NOMO-1 (cell line): Measurements from ENCODE around the gene BEST4.
"Not testable (repeated sequence)": the region's sequence is repeated elsewhere in the genome, so short reads cannot be mapped to it uniquely, and the experiment has no call there.

ENCODE experiments used
- DNase-seq, 2 experiments: peaks; one replicate each; lab custom pipeline; 2025; ENCODE audit not compliant: unreplicated experiment in 2 of 2; lab: John Stamatoyannopoulos, UW

BEST4 gene

DNA sequence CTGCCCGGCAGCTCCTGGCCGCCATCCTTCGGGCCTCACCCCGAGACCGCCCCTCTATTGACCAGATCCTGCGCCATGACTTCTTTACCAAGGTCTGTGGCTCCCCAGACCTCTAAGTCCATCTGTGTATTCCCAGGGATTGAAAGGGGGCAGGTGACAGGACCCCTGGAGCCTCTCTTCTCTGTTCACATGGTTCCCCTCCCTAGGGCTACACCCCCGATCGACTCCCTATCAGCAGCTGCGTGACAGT lies 15.0 kb upstream of the BEST4 start:
- no peak for DNase-seq

DNA sequence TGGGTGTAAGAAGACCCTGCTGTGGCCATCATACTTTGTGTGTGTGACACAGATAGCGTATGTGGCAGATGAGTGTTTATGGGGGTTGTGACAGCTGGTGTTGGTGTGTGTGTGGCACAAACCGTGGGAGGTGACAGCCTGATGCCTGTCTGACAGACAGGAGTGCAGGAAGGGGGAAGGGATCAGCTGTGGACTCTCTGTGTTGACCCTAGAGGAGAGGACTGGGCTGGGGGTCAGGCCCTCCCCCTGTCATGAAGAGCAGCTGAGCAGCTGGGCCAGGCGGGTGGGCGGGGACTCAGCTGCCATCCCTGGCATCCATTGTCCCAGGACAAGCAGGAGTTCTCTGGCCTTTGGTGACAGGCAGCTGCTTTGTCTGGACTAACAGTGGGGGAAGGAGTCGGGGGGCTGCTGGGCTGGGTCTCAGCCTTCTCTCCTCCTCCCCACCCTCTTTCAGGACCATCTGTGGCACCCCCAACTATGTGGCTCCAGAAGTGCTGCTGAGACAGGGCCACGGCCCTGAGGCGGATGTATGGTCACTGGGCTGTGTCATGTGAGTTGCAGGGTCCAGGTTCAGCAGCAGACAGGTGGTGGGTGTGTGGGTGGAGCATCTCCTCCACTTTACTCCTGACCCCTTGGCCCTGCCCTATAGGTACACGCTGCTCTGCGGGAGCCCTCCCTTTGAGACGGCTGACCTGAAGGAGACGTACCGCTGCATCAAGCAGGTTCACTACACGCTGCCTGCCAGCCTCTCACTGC lies 14.5 kb upstream of the BEST4 start:
- no peak for DNase-seq

DNA sequence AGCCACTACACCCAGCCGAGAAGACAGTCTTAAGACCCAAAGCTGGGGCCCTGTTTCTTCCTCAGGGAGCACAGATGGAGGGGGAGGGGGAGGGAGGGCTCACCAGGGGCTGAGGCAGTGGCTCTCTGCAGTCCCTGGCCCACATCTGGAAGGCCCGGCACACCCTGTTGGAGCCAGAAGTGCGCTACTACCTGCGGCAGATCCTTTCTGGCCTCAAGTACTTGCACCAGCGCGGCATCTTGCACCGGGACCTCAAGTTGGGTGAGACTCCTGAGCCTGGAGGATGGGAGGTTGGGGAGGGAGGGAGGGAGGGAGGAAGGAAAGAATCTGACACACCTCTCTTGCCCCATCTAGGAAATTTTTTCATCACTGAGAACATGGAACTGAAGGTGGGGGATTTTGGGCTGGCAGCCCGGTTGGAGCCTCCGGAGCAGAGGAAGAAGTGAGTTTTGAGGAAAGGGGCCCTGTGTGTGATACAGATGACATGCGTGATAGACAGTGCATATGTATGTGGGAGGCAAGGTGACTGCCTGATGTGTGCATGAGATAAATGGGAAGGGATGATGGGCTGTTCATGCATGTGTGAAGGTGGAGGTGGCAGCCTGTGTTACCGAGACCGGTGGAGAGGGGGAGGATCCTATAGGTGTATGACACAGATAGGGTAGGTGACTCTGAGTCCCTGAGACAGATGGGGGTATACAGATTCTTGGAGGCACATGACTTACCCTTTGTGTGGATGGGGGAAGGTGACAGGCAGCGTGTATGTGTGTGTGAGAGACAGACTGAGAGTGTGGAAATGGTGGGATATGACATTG lies 13.7 kb upstream of the BEST4 start:
- no peak for DNase-seq

DNA sequence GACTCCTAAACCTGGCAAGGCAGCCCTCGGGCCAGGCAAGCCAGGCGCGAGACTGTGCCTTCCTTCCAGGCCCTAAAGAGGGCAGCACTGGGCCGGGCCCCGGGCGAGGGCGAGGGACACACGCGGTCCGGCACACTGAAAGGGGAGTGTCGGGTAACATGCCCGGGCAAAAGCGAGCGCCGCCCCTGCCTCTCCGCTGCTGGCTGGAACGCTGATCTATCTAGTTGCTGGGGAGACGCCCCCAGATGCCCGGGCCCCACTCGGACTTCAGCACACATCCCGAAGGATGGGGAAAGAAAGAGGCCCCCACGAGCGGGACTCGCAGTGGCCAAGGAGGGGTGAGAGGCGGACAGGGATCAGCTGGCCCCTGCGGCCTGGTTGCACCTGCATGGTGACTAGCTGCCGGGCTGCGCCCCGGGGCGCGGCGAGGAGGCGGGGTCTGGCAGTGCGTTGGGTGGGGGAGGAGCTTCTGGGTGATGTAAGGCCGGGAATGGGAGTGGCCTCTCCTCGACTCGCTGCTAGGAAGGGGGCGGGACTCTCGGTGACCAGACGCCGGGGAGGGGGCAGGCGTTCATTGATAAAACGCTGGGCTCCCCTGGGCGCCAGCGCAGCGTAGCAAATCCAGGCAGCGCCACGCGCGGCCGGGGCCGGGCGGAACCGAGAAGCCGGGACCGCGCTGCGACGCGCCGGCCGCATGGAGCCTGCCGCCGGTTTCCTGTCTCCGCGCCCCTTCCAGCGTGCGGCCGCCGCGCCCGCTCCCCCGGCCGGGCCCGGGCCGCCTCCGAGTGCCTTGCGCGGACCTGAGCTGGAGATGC lies 12.0 kb upstream of the BEST4 start, which contains the start of gene PLK3:
TSS of gene PLK3 (plus strand) at position 608 of the 815 bp plus-strand sequence. CDS start at position 695, 87 bp downstream.
- DNase-seq, result peak; percentile 96 to 98

DNA sequence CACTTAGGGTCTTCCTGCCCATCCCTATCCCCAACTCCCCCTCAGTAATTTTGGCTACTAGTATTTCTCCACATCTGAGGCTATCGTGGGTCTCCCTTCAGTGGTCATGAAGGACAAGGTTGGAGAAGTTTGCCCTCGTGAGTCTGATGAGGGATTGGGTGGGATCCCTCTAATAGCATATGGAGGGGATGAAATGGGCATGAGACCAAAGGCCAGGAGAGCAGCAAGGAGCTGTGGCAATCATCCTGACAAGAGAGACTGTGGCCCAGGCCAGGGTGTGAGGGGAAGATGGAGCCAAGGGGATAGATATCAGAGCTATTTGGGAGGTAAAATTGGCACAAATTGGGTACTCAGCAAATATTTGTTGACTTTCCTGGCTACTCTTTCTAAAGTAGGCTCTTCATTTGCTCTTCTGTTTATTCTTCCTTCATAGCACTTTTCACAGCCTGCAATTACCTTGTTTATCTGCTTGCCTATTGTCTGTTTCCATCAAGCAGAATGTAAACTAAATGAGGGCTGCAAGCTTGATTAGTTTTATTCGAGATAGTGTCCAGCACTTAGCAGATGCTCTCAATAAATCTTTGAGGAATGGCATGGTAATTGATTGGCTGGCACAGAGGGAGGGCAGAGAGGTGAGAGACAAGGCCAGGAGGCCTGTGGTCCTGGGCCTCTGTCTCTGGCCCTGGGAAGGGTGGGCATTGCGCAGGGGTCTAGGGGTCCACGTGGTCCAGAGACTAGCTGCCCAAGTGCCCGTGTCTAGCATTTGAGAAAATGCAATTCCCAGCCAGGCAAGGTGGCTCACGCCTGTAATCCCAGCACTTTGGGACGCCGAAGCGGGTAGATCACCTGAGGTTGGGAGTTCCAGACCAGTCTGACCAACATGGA lies 10.8 kb upstream of the BEST4 start:
- DNase-seq, result no peak

DNA sequence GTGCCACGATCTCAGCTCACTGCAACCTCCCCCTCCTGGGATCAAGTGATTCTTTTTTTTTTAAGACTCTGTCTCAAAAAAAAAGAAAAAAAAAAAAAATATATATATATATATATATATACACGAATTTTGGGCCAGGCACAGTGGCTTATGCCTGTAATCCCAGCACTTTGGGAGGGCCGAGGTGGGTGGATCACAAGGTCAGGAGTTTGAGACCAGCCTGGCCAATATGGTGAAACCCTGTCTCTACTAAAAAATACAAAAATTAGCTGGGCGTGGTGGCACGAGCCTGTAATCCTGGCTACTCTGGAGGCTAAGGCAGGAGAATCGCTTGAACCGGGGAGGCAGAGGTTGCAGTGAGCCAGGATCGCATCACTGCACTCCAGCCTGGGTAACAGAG lies 9.9 kb upstream of the BEST4 start:
- DNase-seq, result not testable (repeated sequence)

DNA sequence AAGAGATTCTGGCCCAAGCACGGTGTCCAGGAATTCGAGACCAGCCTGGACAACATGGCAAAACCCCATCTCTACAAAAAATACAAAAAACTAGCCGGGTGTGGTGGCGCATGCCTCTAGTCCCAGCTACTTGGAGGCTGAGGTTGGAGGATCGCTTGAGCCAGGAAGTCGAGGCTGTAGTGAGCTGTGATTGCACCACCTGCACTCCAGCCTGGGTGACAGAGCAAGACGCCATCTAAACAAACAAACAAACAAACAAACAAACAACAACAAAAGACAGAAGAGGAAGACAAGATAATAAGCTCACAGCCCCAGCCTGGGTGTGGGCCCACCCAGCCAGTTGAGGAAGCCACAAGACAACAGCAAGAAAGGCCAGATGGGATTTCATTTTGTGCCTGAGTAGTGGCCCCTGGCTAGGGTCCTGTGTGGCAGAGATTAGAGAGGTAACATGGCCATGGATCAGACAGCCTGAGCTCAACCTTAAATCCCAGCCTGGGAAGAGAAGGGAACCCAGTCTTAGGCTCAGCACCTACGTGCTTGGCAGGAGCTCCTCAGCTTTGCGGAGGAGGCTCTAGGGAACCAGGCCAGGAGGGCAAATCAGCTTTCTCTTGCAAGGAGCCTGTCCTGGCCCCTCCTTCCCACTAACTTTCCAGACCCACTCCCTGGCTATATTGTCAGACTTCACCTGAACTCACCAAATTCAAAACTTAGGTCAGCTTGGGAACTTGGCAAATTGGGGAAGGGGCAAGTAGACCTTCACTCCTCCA lies 4.9 kb upstream of the BEST4 start:
- no peak for DNase-seq

DNA sequence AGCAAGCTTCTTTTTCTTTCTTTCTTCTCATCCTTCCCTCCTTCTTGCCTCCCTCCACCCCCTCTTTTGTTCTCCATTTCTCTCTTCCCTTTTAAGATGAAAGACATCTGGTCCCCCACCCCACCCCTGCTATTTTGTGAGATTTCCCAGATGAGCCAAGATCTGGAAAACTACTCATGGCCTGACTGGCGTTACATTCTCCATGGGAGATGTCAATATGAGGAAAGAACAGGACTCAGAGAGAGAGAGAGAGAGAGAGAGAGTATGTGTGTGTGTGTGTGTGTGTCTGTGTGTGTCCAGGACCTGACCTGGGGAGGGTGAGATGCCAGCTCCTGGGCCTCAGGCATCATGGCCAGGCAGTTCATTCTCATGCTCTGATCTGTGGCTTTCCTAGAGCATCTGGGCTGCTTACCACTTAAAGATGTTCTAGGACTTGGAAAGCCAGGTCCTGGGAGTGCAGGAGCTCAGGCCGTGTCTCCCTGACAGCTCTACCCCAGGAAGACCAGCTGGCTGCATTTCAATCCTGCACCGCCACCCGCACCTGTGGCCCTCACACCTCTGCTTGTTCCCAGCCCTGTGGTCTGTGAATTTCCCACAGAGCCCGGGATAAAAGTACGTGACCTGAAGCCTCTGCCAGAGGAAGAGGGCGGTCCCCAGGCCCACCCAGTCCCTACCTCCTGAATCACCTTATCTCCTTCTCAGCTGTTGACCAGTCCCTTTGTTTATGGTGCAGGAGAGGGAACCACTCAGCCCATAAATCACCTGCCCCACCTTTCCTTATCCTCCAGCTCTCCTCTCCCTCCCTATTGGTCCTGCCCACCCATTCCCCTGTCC lies 3.2 kb upstream of the BEST4 start:
- no peak for DNase-seq

DNA sequence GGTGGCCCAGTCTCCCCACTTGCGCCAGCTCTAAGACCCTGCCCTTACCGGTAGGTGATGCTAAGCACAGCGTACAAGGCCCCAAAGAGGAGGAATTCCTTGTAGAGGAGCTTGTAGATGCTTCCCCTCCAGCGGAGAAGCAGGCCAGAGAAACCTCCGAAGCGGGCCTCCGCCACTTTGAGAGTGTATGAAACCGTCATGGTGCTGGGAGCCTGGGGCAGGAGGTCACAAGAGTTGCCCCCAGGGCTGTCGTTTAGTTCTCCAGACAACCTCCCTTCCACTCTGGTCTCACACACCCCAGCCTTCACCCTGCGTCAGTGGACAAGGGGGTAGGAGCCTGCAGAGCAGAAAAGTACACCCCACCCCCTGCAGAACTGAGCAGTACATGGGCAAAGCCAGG lies 464 bp downstream of the BEST4 start:
- no peak for DNase-seq

DNA sequence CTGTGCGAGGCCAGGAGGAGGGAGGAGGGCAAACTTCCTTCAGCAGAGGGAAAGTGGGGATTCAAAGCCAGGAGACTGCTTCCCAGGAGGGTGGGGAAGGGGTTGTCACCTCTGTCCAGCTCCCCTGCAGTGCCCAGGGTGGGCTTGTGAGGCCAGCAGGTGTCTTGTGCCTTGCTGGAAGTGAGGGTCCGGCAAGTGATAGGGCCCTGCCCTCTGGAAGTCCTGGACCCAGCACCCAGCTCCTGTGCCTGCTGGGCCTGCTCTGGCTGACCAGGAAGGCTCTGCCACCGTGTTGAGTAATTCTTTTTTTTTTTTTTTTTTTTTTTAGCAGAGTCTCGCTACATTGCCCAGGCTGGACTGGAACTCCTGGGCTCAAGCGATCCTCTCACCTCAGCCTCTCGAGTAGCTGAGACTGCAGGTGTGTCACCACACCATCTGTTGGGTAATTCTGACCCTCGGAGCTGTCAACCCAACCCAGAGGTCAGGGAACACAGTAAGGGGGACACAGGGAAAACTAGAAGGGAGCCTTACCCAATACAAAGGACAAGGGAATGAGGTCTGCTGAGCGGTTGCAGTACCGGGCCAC lies 1.0 kb downstream of the BEST4 start:
- no peak for DNase-seq

DNA sequence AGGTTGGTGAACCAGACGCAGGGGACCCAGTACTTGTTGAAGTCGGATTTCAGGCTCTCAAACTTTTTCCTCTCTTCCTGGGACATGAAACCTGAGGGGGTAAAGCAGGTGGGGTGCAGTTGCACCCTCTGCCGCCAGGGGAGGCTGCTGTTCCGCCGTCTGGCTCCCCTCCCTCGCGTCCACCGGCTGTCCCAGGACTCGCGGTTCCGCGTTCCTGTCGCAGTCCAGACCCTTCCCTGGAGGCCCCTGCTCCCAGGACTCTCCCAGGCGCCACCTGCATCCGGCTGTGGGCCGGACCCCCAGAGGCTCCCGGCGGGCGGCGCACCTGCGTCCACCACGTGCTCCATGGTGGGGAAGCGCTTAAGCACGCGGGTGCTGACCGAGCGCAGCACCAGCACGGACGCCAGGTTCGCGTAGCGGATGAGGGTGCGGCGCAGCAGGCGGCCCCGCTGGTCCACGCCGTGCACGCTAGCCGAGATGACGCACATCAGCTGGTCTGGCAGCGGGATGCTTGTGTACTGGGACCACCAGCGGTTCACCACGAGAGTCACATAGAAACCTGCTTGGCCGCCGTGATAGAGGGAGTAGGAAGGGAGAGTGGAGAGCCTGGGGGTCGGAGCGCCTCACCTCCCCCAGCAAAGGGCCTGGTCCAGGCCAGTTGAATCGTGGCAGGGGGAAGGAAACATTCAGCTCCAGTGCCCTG lies 1.7 kb downstream of the BEST4 start:
- peak; percentile 57 to 60 for DNase-seq

DNA sequence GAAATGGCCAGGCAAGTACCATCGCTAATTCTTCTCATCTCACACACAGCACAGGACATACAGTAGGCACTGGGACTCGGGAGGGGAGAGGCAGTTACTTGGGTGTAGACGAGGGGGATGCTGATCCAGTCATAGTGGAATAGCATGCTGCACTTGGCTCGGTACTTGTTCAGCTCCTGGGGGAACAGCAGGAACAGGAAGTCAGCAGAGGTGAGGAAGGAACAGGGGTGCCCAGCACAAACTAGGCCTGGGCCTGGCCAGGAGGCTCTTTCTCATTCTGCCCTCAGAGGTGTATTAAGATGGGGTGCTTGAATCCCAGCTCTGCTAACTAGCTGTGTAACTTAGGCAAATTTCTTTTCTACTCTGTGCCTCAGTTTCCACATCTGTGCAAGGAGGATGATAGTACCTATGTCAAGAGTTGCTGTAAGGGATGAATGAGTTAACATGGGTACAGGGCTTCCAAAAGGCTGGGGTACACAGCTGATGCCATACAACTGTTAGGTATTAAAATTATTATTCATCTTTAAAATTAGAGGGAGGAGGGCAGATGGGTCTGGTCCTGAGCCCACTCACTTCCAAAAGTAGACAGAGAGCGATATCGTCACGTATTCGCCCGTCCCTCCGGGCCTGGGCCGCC lies 2.4 kb downstream of the BEST4 start:
- no peak for DNase-seq

DNA sequence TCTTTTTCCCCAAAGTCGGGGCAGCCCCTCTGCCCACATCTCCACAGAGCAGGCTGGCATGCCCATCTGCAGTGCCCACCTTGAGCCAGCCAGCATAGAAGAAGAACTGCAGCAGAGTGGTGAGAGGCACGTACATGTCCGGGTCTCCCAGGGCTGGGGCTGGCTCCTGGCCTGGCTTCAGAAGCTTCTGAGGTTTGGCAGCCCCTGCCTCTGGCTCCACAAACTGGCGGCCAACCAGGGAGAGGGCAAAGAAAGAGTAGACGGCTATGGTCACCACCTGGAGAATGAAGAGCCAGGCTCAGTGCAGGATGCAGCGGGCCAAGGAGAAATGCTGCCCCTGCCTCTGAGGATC lies 3.0 kb downstream of the BEST4 start:
- no peak for DNase-seq

DNA sequence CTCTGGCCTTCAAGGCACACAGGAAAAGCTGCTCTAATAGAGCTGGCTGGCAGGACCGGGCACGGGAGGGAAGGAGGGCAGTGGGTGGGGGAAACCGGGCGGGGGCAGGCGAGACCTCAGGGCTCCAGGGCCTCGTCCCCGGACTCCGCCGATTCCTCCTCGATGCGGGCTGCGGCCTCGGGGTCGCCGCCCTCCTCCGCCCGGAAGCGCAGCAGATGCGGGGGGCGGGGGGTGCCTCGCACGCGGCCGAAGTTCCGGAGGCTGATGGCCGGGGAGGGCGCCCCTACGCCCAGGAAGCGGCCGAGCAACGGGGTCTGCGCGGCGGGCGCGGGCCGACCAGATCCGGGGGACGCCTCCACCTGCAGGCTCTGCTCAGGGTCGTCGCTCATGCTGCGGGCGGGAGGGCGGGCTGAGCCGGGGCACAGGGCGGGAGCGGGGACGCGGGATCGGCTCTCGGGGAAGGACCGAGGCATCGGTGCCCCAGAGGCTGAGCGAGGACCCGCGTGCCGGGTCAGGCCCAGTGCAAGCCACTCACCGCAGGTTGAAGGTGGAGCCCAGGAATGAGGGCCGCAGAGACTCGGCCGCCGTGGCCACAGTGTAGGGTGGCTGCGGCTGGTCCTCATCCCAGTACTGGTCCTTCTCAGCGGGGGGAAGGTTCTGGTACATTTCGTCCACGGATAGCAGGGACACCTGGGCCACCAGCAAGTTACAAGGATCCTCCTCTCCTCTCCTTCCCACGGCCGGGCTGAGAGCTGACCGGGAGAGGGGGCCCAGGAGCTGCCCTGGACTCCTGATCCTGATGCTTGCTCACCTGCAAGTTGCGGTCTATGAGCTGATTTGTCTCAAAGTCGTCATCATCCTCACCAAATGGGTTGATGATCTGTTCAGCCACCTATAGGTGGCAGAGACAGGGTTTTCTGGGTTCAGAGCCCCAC lies 3.6 kb downstream of the BEST4 start:
- no peak for DNase-seq

DNA sequence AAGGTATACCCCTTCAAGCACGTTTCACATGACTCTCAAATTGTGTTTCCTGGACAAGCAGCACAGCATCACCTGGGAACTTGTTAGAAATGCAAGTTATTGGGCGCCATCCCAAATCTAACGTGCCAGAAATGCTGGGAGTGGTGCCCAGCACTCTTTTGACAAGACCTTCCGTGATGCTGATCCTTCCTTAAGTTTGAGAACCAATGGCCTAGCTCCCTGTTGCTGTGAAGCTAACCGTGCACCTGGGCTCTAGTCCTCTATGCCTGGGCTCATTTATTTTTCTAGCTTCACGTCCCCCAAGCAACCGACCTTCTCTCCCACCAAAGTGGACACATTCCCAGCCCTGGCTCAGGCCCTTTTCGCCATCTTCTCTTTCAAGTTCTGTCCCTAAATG lies 4.3 kb downstream of the BEST4 start:
- no peak for DNase-seq

DNA sequence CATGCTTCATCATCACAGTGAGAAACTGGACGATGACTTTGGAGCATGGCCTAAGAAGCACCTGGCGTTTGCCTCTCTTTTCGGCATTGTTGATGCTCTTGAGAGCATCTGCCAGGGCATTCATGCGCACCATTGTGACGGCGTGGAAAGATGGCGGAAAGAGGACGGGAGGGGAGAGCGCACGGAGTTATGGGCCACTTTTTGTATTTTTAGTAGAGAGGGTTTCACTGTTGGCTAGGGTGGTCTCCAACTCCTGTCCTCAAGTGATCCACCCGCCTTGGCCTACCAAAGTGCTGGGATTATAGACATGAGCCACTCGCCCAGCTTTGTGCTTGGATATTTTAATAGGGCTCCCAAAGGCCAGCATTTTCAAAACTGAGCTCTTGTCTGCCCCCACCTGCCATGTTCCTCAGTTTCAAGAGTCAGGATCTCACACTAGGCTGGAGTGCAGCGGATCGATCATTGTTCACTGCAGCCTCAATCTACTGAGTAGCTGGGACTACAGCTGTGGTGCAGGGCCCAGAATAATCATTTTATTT lies 7.3 kb downstream of the BEST4 start:
- no peak for DNase-seq
